NCI-H2227 treated with DMSO at 0.1 percent for 48 hours (cell line): ENCODE measurements around the gene LPCAT1.

Source experiments
- DNase-seq: peaks from one replicate; lab custom pipeline; 2025; lab: John Stamatoyannopoulos, UW

Gene LPCAT1

DNA sequence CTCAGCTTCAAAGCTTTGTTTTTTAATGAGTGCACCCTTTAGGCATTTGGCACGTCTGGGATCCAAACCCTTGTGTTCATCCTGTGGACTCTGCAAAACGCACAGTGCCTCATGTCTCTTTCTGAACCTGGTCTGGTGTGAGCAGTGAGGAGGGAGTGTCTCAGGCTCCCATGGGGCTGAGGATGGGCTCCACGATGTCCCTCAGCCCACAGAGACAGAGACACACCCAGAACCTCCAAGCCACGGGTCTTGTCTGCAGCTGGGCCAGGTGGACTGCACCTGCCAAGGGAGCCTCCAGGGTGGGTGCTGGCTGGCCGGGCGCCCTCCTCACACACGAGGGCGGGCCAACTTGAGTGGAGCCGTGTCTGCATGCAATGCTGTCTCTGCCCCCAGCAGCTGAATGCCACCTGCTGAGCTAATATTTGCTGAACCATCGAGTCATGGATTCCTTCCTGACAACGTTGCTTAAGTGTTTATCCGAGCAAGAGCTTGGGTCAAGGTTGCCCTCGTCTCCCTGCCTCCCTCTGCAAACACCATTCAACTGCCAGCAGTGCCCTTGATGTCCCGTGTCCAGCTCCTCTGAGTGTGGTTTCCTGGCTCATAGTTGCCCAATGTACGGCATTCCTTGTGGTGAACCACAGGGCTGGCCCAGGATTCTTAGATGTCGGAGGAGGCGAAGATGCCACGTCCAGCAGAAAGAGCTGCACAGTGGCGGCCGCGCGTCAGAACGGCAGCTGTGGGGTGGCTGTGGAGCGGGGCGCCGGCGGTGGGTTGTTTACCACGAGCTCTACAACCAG is 31.4 kb upstream of the LPCAT1 start:
- DNase-seq: no peak

DNA sequence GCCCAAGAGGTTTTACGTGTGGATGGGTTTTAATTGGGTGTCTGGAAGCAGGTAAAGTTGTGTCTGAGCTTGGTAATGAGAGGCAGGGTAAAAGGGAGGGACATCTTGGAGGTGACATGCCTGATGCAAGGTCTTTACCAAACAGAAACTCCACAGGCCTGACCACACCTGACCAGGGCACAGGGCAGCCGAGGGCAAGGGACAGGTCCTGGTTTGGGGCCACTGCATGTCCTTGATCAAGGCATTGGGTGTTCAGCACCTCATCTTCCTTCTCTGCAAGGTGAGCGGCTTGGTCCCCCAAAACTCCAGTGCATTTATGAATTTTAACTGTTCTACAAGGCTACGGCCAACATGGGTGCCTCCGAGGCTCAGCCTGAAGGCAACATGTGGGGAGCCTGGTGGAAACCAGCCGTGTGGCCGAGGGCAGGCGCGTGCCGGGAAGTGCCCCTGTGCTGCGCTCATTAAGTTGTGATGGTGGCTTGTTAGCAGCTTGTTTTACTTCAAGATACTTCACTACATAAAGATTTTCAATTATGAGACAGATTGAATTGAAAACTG is 30.7 kb upstream of the LPCAT1 start:
- no peak for DNase-seq

DNA sequence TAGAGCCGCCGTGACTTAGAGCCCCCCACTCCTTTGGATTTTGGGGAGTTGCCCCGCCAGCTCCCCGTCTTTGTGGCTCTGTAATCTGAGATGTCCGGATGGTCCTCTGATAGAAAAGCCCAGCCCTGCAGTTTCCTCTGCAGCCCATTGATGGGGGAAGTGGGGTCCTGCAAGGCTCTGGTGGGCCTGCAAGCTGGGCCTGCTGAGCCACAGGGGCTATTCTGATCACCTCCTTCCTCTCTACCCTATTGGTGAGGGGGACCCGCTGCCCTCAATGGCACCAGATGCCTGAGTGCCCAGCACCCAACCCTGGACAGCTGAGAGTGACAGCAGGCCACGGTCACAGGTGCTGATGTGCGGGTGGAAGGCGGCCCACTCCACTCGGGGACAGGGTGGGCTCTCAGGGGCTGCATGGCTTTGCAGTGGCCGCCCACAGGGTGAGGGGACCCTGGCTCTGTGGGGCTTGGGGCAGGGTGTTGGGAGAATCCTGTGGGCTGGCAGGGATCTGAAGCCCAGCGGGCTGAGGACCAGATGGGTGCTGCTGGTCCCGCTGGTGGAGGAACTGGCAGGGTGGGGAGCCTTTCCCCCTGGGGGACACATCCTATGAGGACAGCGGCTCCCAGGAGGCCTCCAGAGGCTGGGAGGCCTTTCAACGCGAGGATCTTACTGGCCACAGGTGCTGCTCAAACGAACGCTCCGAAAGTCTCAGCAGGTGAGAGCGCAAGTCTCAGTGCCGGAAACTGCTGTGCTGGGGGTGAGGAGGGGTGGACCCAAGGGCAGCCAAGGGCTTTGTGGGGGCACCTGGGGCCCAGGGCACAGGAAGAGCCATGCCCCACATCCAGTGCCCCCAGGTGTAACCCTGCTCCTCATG is 30.0 kb upstream of the LPCAT1 start:
- DNase-seq: no peak

DNA sequence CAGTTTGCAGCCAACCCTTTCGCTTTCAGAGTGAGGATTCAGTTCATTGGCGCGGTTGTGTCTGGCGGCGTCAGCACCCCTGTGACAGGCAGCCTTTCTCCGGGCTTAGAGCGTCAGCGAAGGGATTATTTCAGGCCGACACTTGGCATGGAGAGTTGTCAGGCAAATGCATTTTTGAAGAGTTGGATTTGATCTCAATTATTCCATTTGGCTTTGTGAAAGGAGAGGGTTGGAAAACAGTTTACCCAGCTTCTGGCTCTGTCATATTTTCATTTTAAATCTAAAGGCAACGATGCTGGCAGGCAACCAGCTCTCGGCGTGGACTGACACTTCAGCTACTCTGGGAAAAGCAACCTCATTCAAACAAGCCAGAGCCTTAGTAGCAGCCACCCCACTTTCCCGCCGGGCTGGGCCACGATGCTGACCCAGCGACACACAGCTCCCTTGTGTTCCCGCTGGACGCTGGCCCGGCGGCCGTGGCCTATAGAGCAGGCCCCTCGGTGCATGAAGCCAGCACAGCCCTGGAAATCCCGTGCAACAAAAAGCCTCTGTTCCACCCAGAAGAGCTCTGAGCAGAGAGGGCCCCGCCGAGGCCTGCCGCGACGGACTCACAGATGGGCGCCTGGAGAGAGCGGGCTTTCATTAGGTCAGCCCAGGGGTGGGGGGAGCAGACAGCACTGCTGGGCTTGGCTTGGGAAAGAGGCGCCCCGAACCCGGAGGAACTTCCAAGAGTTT is 28.9 kb upstream of the LPCAT1 start:
- no peak for DNase-seq

DNA sequence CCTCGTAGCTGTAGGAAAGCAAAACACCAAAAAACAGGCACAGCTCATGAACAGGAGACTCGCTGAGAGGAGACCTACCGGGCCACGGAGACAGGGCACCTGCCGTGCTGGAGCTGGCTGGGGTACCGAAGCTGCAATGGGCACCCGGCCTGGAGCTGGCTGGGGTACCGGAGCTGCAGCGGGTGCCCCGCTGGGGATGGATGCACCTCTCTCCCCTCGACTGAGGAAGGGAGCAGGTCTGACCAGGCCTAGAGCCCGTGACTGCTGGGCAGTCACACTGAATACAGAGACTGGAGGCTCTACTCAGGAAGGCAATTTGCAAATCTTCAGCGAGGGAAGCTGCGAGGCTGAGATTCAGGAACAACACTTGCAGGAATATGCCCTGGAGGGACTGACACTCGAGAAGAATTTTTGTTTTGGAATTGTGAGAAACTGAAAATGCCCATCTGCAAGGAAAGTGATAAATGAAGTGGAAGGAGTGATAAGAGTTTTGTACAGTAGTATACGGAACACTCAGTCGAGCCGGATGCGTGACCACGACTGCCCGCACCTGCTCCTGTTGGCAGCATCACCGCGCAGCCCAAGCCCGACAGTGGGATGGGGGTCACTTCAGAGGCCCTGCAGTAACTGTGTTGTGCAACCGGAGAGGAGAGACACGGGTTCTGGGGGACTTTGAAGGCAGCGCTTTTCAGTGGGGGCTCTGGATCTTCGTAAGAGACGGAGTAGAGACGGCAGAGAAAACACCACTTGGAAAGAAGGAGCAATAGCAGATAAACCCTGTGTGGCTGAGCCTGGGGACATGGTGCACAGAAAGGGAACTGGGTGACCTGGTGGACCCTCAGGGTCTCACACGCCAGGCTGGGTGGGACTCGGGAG is 27.9 kb upstream of the LPCAT1 start:
- DNase-seq: no peak

DNA sequence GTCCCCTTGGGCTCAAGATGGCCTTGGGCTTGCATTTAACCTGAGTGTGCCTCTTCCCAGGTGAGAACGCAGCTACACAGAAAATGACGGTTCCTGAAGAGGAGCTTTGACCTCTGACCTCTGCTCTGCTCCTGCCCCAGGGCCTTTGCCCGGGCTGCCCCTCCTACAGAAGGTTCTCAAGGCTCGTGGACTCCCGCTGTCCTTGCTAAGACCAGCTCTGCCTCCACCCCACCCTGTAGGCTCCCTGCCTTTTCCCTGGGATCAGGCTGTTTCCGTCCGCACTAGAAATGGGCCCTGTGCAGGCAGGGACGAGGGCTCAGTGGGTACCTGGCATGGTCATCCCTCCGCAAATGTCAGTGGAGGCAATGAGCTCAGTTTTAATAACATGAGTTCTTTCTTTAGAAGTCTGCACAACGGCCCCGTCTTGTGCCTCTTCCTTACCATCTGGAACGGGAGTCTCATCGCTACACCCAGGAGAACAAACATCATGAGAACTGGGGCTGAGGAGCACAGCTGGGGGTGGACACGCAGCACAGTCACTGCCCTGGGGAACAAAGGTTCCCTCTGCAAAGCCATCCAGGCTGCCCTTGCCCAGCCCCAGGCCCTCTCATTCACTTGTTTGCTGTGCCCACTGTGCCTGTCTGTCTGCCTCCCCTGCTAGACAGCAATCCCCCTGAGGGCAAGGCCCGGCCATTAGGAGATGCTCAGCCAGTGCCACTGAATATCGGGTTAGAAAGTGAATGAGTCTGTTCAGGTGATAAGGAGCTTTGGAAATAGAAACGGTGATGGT is 26.7 kb upstream of the LPCAT1 start:
- DNase-seq: no peak

DNA sequence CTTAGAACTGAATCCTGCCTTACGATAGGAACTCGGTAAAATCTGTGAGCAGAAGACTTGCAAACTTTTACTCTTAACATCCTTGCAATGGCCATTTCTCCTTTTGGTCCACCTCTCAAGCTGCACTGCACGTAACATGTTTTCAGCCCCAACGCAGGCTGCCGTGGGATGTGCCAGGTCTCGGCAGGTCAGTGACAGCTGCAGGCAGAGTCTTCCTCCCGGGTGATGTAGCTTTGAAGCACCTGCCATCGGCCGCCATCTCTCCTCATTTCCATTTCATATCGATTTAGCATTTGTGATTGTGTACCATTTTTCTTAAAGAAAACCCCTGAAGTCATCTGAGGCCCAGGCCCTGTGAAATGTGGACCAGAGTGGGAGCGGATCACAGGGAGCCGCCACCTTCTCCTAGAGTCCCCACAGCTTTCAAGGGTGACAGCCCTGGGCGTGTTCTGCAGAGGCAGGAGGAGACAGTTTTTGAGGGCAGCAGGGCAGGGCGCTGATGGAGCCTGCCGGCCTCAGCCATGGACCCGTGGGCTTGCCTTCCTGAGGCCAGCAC is 25.8 kb upstream of the LPCAT1 start:
- DNase-seq: no peak

DNA sequence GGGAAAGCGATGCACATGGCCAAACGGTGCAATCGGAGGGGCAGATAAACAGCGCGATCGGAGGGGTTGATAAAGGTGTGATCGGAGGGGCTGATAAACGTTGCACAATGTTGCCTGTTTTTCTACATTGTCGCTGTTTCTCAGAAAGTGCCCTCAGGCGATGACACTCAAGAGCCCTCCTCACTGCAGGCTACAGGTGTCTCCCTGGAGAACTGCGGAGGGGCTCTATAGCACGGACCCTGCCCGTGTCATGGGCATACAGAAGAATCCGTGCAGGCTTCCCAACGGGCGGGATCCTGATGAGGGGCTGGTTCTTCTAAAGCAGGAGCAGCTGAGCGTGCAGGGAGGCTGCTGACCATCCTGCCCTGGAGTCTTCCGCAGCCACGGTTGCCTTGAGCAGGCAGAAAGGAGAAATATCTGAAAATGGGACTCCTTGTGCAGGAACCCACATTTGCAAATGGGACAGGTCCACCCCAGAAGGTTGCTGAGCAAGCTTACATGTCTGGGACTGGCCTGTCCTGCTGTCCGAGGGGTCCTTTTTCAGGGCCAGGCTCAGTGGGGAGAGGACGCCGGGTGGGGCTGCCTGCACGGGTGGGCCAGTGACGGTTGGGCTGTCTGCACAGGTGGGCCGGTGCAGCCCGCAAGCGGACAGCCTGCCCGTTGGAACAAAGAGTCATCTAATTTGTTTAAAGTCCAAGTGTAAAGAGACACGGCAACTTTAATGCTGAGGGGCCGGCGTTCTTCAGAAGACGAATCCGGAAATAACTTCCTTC is 25.1 kb upstream of the LPCAT1 start:
- no peak for DNase-seq

DNA sequence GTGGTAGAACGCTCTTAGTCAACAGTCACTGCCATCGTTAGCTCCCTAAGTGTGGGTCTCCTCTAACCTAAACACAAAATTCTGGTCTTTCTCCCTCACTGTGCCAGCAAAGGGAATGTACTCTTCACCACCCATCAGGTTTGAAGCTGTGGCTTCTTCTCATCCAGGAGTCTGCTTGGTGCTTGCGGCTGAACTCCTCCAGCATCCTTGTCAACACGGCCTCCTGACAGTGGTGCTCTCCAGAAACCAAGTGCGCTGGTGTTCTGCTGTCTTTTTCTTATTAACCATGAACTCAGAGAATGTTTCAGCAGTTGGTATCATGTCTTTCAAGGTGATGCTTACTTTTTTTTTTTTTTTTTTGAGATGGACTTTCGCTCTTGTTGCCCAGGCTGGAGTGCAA is 23.9 kb upstream of the LPCAT1 start:
- no peak for DNase-seq

DNA sequence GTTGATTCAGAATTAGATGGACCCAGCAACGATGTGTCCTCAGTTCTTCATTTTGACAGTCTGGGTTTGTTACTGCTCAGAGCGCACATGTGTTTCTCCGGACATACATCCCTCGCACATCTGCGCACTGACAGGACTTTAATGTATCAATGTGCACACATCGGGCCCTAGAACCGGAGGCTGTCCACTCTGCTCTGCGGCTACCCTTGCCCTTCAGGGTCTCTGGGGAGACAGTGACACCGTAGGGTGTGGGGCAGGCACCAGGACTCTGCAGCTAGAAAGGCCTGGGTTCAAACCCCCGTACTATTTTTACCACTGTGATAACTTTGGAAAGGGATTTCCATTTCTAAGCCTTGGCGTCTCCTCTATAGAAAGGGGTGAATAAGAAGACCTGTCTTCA is 23.5 kb upstream of the LPCAT1 start:
- DNase-seq: no peak

DNA sequence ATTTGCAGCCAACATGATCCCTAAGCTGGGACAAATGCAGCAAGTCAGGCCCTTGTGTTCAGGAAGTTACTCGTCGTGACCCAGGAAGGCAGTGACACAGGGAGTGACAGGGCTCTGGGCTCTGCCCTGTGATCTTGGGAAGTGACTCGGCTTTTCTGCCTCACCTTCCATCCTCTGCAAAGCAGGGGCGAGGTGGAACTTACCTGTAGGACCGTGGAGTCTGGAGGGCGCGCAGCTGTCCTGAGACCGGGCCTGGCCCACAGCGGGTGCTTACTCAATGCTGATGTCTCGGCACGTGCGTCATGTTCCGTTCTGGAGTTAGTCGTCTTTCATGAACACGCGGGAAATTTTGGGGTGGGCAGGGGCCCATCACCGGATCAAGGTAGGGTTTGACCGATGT is 22.8 kb upstream of the LPCAT1 start:
- DNase-seq: no peak

DNA sequence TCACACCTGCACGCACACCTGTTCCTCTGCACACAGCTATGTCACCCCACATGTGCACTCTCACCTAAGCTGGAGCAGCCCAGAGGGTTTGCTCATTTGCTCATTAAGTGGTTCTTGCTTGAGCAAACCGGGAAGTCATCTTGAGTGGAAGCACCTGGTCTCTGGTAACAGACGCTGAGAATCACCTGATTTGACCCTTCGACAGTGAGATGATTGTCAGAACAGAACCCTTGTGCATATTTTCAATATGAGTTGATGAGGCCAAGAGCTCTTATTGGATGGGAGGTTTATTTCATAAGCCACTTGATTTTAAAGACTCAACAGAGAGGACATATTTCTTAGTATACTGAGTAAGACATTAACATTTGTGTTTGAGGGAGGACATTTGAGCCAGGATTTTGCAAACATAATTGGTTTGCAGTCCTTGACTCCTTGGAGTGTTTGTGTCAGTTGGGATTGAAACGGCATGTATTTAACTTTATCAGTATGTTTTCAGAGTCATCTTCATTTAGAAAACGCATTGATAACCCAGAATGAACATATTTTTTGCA is 22.1 kb upstream of the LPCAT1 start:
- no peak for DNase-seq

DNA sequence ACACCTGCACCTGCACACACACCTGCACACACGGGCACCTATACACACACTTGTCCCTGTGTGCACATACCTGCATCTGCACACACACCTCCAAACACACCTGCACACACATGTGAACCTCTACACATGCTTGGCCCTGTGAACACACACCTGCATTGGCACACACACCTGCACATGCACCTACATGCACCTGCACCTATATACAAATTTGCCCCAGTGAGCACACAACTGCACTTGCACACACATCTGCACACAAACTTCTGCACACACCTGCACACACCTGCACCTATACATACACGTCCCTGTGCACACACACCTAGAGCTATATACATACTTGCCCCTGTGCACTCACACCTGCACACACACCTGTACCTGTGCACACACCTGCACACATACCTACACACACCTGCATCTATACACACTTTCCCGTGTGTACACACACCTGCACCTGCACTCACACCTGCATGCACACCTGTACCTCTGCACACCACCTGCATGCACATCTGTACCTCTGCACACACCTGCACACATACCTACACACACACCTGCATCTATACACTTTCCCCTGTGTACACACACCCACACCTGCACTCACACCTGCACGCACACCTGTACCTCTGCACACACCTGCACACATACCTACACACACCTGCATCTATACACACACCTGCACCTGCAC is 21.5 kb upstream of the LPCAT1 start:
- DNase-seq: no peak

DNA sequence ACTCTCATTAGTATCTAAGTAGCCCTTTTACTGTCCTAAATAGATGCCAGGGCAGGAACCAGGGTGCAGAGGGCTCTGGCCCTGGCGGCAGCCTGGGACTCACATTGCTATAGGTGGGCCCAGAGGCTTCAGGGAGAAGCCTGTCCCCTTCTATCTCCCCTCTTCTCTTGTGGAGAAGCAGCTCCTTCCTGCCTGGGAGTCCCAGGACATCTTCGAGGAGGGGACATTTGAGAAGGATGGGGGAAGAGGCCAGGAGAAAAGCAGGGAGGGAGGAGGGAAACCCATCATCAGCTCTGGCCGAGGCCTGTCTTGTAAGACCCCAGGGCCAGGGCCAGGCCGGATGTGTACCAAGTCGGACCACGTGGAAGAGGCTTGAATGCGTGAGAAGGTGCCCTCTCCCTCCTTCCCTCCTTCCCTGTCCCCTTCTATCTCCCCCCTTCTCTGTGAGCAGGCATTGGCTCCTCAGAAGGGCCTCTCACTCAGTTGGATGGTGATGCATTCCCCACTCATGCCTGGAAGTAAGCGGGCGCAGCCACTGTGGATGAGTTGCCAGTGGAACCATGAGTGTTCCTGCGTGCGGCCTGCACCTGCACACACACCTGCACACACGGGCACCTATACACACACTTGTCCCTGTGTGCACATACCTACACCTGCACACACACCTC is 20.7 kb upstream of the LPCAT1 start:
- DNase-seq: no peak

DNA sequence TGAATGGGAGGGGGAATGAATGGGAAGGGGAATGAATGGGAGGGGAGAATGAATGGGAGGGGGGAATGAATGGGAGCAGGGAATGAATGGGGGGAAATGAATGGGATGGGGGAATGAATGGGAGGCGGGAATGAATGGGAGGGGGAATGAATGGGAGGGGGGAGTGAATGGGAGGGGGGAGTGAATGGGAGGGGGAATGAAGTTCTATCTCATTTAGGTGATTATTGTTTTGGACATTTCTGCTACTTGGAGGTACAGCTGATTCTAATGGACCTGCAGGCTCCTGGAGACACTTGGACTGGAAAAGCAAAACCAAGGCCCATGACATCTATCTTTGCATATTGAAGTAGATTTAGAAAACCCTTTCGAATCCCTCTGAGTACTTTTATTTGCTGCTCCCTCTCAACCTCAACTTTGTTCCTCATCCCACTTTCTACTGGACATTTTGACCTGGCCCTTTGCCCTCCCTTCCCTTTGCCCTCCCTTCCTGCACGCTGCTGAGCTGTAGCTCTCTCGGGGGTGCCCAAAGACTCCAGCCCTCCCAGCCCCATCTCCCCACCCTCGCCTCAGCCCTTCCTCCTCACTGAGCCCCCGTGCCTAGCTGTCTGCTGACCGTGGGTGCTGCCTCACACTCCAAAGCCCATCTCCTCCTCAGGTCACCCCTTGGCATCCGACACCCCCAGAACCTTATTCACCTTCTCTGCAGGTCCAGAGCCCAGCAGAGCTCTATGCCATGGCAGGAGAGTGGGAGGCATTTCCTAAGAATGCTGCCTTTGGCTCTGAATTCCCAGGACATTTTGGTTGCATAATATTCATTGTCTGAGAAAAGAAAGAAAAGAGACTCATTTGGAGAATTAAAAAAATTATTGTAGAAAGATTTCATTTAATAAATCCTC is 19.9 kb upstream of the LPCAT1 start:
- no peak for DNase-seq

DNA sequence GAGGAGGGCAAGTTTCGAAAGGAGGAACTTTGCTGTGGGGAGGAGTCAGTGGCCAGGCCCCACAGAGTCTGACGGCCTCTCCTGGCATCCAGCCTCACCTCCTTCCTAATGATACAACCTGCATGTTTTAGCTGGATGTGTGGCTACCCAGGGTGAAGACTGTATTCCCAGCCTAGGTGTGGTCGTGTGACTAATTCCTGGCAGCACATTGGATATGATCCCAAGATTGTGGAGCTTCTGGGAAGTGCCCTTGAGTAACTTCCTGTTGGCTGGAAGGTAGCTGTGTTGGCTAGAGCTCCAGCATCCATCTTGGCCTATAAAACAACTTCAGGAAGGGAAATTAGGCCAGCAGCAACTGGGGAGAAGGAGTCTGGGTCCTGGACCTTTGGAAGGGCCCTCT is 19.0 kb upstream of the LPCAT1 start:
- DNase-seq: no peak
